Immature natural killer cell (primary cell): Measurements from ENCODE around the gene GPC3. TPM values are rescaled to one million over a fixed set of nuclear protein-coding genes. Genes with fewer than 3 reads are reported as not detected.

Source experiments
- DNase-seq, 3 donors: peaks; one replicate each; pipeline ENCODE4 v3.0.0; 2022; ENCODE audit warnings: mixed read lengths in 1 of 3
- H3K27ac Mint-ChIP-seq, 6 donors: one replicate each; pipeline ENCODE4 v1.8.0; 2020; ENCODE audit warnings: mixed read lengths in 6 of 6, mild to moderate bottlenecking in 5 of 6, inconsistent platforms in 4 of 6, moderate library complexity in 3 of 6
- H3K27me3 Mint-ChIP-seq, 3 donors: one replicate each; pipeline ENCODE4 v1.8.0; 2020 to 2021; ENCODE audit warnings: low read depth in 3 of 3, mild to moderate bottlenecking in 3 of 3, mixed read lengths in 3 of 3, moderate library complexity in 3 of 3, inconsistent platforms in 1 of 3
- H3K36me3 Mint-ChIP-seq, 3 donors: one replicate each; pipeline ENCODE4 v1.8.0; 2020; ENCODE audit warnings: mixed read lengths in 3 of 3, inconsistent platforms in 2 of 3, mild to moderate bottlenecking in 2 of 3
- H3K4me1 Mint-ChIP-seq, 2 donors: one replicate each; pipeline ENCODE4 v1.8.0; 2020; ENCODE audit warnings: inconsistent platforms in 2 of 2, mild to moderate bottlenecking in 2 of 2, mixed read lengths in 2 of 2, moderate library complexity in 1 of 2
- H3K4me3 Mint-ChIP-seq, 5 donors: one replicate each; pipeline ENCODE4 v1.8.0; 2020; ENCODE audit warnings: mild to moderate bottlenecking in 5 of 5, mixed read lengths in 5 of 5, inconsistent platforms in 3 of 5, moderate library complexity in 3 of 5
- H3K9me3 Mint-ChIP-seq, 6 donors: one replicate each; pipeline ENCODE4 v1.8.0; 2020; ENCODE audit warnings: mild to moderate bottlenecking in 6 of 6, mixed read lengths in 6 of 6, inconsistent platforms in 4 of 6, moderate library complexity in 3 of 6
- polyA plus RNA-seq, 3 donors: library from polyadenylated mRNA; unstranded; fragments of 300-500 nt; fragmentation: Illumina TruSeq; gene quantifications; one replicate each; pipeline ENCODE4 v1.2.3, GENCODE V29; 2021

The GPC3 gene
- polyA plus RNA-seq, 3 donors from 2014 or later, result not detected

DNA sequence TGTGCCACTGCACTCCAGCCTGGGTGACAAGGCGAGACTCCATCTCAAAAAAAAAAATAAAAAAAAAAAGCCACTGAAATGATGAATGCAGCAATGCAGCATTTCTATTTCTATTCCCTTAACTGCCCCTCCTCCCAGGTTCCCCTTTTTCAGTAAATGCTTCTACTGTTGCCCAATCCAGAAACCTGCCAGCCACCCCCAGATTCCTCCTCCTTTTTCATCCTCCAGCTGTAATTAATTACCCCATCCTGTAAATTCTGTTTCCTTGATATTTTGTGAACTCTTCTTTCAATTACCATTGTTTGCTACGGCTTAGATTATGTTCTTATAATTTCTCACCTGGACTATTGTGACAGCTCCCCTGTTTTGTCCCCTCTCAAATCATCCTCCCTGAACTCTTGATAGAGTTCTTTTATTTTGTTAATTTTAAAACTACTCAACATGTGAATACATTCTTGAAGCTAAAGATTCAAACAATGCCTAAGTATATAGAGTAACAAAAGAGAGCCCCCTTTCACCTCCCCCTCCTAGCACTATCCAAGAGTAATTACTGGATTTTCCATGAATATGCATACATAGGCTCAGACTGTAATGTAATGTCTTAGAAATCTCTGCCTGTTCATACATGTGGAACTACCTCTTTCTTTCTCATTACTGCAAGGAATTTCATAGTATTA is 429.5 kb downstream of the GPC3 start:
- Mint-ChIP-seq H3K4me1 (no peaks in the 10 kb centered on the region), H3K27ac (no peak overlapping the region), H3K27me3 (peaks cover 0 to 4% (median 2%) of the 10 kb centered on the region in 3 donors), H3K36me3 (no peaks in the 10 kb centered on the region), H3K9me3 (peaks cover 0 to 5% (median 0%) of the 10 kb centered on the region in 6 donors), H3K4me3 (no peak overlapping the region)
- no peak for DNase-seq

- Mint-ChIP-seq H3K36me3 (no peaks in the 10 kb centered on the region), H3K27me3 (no peaks in the 10 kb centered on the region), H3K27ac (no peak overlapping the region), H3K4me3 (no peak overlapping the region), H3K9me3 (peaks cover 0 to 4% (median 0%) of the 10 kb centered on the region in 6 donors), H3K4me1 (no peaks in the 10 kb centered on the region)
- DNase-seq, result no peak
Observed at GRCh38 chrX:133550665-133551485, 434.5 kb downstream of the GPC3 start.

DNA sequence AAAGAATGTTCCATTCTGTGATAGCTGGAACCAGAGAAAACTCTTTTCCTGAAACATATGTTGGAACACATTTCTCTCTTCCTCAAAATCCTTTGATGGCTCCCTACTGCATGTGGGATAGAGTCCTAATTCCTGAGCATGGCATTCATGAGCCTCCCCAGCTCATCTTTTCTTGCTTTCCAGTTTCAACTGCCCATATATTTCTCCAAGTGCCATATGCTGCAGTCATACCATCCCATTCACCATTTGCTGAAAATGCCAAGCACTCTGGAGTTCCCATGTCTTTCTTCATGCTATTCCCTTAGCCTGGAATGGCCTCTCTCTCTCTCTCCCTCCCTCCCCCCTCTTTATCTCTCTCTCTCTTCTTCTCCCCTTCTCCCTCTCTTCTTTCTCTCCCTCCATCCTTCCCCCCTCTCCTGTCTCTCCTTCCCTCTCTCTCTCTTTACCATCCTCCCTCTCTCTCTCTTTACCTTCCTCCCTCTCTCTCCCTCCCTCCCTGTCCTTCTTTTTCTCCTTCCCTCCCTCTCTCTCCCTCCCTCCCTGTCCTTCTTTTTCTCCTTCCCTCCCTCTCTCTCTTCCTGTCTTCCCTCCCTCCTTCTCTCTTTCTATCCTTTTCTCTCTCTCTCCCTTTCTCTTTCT is 436.0 kb downstream of the GPC3 start:
- no peak overlapping the region for H3K27ac Mint-ChIP-seq
- no peak for DNase-seq
- no peaks in the 10 kb centered on the region for H3K27me3 Mint-ChIP-seq
- no peaks in the 10 kb centered on the region for H3K4me1 Mint-ChIP-seq
- H3K36me3 Mint-ChIP-seq, result no peaks in the 10 kb centered on the region
- no peak overlapping the region for H3K4me3 Mint-ChIP-seq
- peaks cover 0 to 3% (median 0%) of the 10 kb centered on the region in 6 donors for H3K9me3 Mint-ChIP-seq

- H3K27ac Mint-ChIP-seq, result no peak overlapping the region
- DNase-seq, result no peak
- no peaks in the 10 kb centered on the region for H3K36me3 Mint-ChIP-seq
- H3K4me1 Mint-ChIP-seq, result no peaks in the 10 kb centered on the region
- H3K27me3 Mint-ChIP-seq, result no peaks in the 10 kb centered on the region
- no peak overlapping the region for H3K4me3 Mint-ChIP-seq
- H3K9me3 Mint-ChIP-seq, result no peaks in the 10 kb centered on the region
Observed at GRCh38 chrX:133546441-133546840, 439.0 kb downstream of the GPC3 start.

- peaks cover 0 to 1% (median 0%) of the 10 kb centered on the region in 3 donors for H3K27me3 Mint-ChIP-seq
- no peaks in the 10 kb centered on the region for H3K36me3 Mint-ChIP-seq
- no peak overlapping the region for H3K27ac Mint-ChIP-seq
- no peaks in the 10 kb centered on the region for H3K4me1 Mint-ChIP-seq
- no peak for DNase-seq
- H3K4me3 Mint-ChIP-seq, result no peak overlapping the region
- no peaks in the 10 kb centered on the region for H3K9me3 Mint-ChIP-seq
Observed at GRCh38 chrX:133544778-133545177, 440.6 kb downstream of the GPC3 start.

GRCh38 chrX:133544115-133544514 is 441.3 kb downstream of the GPC3 start:
- H3K36me3 Mint-ChIP-seq, result no peaks in the 10 kb centered on the region
- H3K27ac Mint-ChIP-seq, result no peak overlapping the region
- peaks cover 0 to 1% (median 0%) of the 10 kb centered on the region in 3 donors for H3K27me3 Mint-ChIP-seq
- H3K9me3 Mint-ChIP-seq, result no peaks in the 10 kb centered on the region
- H3K4me3 Mint-ChIP-seq, result no peak overlapping the region
- no peak for DNase-seq
- no peaks in the 10 kb centered on the region for H3K4me1 Mint-ChIP-seq

GRCh38 chrX:133543654-133544053 is 441.7 kb downstream of the GPC3 start:
- peaks cover 0 to 1% (median 0%) of the 10 kb centered on the region in 3 donors for H3K27me3 Mint-ChIP-seq
- no peak overlapping the region for H3K4me3 Mint-ChIP-seq
- no peaks in the 10 kb centered on the region for H3K4me1 Mint-ChIP-seq

DNA sequence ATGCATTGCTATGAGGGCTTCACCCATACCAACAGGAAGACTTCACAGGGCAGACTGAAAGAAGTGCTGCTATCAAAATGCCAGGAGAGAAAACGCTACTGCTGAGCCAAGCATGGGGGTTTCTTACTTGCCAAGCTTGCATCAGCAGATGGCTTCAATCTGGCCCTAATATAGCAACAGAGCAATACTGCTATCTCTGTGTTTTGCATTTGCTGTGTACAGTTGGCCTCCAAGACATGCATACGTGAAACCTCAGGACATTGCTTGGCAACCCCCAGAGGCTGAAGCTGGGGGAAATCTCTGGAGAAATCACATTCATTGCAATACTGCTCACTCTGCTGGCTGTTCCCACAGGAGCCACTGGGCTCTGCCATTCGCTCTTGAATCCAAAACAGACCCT is 442.9 kb downstream of the GPC3 start:
- H3K27ac Mint-ChIP-seq, result no peak overlapping the region
- H3K36me3 Mint-ChIP-seq, result no peaks in the 10 kb centered on the region

More at GRCh38 chrX:133543654-133544053, 441.7 kb downstream of the GPC3 start:
- no peak for DNase-seq
- no peaks in the 10 kb centered on the region for H3K9me3 Mint-ChIP-seq
- H3K27ac Mint-ChIP-seq, result no peak overlapping the region
- H3K36me3 Mint-ChIP-seq, result no peaks in the 10 kb centered on the region

DNA sequence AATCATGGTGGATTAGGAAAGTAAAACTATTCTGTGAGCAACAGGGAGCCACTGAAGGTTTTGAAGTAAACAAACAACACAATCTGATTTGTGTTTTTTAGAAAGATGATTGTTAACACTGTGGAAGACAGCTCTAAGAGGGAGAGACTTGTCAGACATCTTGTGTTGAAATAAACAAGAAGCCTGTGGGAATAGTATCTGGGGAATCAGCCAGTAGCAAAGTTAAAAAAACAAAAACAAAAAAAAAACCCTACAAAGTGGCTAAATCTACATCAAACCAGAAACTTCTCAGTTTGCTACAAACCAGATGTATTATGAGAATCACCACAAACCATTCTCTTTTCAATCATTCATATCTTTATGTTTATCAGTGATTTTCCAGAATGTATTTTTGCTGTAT is 444.4 kb downstream of the GPC3 start:
- no peaks in the 10 kb centered on the region for H3K4me1 Mint-ChIP-seq
- H3K27ac Mint-ChIP-seq, result no peak overlapping the region
- H3K27me3 Mint-ChIP-seq, result peaks cover 0 to 3% (median 2%) of the 10 kb centered on the region in 3 donors
- no peaks in the 10 kb centered on the region for H3K36me3 Mint-ChIP-seq
- H3K4me3 Mint-ChIP-seq, result no peak overlapping the region
- no peak for DNase-seq
- no peaks in the 10 kb centered on the region for H3K9me3 Mint-ChIP-seq

More for the DNA sequence above, 442.9 kb downstream of the GPC3 start:
- H3K27me3 Mint-ChIP-seq, result peaks cover 0 to 3% (median 0%) of the 10 kb centered on the region in 3 donors
- no peak for DNase-seq
- no peaks in the 10 kb centered on the region for H3K9me3 Mint-ChIP-seq
- H3K4me3 Mint-ChIP-seq, result no peak overlapping the region
- H3K4me1 Mint-ChIP-seq, result no peaks in the 10 kb centered on the region

DNA sequence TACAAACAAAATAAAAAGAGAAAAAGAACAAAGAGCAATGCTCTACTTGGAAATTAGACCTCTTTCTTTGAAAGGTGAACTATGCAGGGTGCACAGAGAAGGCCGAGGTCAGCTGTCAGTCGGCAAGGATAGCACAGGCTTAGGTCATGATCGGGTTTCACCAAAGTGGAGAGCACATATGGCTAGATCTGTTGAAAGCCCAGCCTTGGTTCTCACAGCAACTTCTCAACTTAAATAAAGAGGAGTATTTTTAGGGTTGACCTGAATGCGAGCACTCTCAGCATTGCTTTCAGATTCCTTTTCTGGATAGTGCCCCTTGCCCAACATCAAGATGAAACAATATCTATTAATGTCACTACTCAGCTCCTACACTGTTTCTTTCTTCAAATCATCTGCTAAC is 447.2 kb downstream of the GPC3 start:
- peaks cover 0 to 3% (median 2%) of the 10 kb centered on the region in 3 donors for H3K27me3 Mint-ChIP-seq
- no peaks in the 10 kb centered on the region for H3K36me3 Mint-ChIP-seq
- no peak for DNase-seq
- H3K4me3 Mint-ChIP-seq, result no peak overlapping the region
- no peaks in the 10 kb centered on the region for H3K9me3 Mint-ChIP-seq
- no peaks in the 10 kb centered on the region for H3K4me1 Mint-ChIP-seq
- H3K27ac Mint-ChIP-seq, result no peak overlapping the region

GRCh38 chrX:133537142-133537541 is 448.3 kb downstream of the GPC3 start:
- Mint-ChIP-seq H3K36me3 (no peaks in the 10 kb centered on the region), H3K9me3 (no peaks in the 10 kb centered on the region), H3K4me1 (no peaks in the 10 kb centered on the region), H3K27me3 (peaks cover 2 to 3% (median 2%) of the 10 kb centered on the region in 3 donors), H3K27ac (no peak overlapping the region), H3K4me3 (no peak overlapping the region)
- DNase-seq, result no peak

GRCh38 chrX:133535066-133535465 is 450.3 kb downstream of the GPC3 start:
- no peak overlapping the region for H3K27ac Mint-ChIP-seq
- H3K4me3 Mint-ChIP-seq, result no peak overlapping the region
- H3K36me3 Mint-ChIP-seq, result no peaks in the 10 kb centered on the region
- no peaks in the 10 kb centered on the region for H3K4me1 Mint-ChIP-seq
- DNase-seq, result no peak
- no peaks in the 10 kb centered on the region for H3K9me3 Mint-ChIP-seq
- H3K27me3 Mint-ChIP-seq, result peaks cover 1 to 4% (median 2%) of the 10 kb centered on the region in 3 donors

DNA sequence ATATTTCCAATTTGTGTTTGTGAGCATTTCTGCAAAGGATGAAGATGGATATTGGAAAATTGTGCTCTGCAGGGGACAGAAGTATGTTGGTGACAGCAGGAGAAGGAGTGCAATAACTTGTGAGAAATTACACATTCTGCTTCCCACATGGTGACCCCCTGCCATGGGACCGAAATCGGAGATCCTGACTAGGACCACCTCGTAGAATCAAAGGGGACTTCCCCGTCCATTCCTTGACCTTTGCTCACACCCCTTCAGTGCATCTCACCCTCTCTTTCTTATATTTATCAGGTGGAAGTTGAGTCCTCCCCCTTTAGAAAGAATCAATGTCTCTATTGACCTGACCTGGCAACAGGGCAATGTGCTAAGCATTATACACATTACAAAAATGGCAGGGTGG is 451.2 kb downstream of the GPC3 start:
- no peak overlapping the region for H3K4me3 Mint-ChIP-seq
- H3K27me3 Mint-ChIP-seq, result peaks cover 1 to 4% (median 2%) of the 10 kb centered on the region in 3 donors
- H3K36me3 Mint-ChIP-seq, result no peaks in the 10 kb centered on the region
- no peaks in the 10 kb centered on the region for H3K4me1 Mint-ChIP-seq
- no peak for DNase-seq
- H3K27ac Mint-ChIP-seq, result no peak overlapping the region
- H3K9me3 Mint-ChIP-seq, result no peaks in the 10 kb centered on the region

- Mint-ChIP-seq H3K27me3 (peaks cover 0 to 4% (median 2%) of the 10 kb centered on the region in 3 donors), H3K4me1 (no peaks in the 10 kb centered on the region), H3K9me3 (no peaks in the 10 kb centered on the region), H3K4me3 (no peak overlapping the region), H3K36me3 (no peaks in the 10 kb centered on the region), H3K27ac (no peak overlapping the region)
- DNase-seq, result no peak
Observed at GRCh38 chrX:133533249-133533648, 452.1 kb downstream of the GPC3 start.
